Epithelial cell of esophagus (primary cell): ENCODE data around the gene IFNL2.
"Not testable (repeated sequence)": the region's sequence is repeated elsewhere in the genome, so short reads cannot be mapped to it uniquely, and the experiment has no call there.

Source experiments
- DNase-seq: peaks from one replicate; pipeline ENCODE4 v3.0.0; 2010; ENCODE audit warnings: low read depth
- H3K4me3 ChIP-seq: 2 replicates; pipeline ENCODE4 v1.5.1; 2011; ENCODE audit warnings: mild to moderate bottlenecking, low read length, control low read depth
- TF ChIP-seq, protein P1 (sequence below): IDR thresholded peaks from 2 replicates; pipeline ENCODE4 v1.5.1; 2011; ENCODE audit warnings: low read depth, mild to moderate bottlenecking, low read length, control low read depth, inconsistent platforms; ENCODE audit not compliant: insufficient read depth; ENCODE audit errors: missing control alignments

IFNL2 gene

GRCh38 chr19:39265321-39265916 is 2.8 kb upstream of the IFNL2 start:
- no peak overlapping the region for H3K4me3 ChIP-seq
- no peak for DNase-seq
- TF ChIP-seq, protein P1, sequence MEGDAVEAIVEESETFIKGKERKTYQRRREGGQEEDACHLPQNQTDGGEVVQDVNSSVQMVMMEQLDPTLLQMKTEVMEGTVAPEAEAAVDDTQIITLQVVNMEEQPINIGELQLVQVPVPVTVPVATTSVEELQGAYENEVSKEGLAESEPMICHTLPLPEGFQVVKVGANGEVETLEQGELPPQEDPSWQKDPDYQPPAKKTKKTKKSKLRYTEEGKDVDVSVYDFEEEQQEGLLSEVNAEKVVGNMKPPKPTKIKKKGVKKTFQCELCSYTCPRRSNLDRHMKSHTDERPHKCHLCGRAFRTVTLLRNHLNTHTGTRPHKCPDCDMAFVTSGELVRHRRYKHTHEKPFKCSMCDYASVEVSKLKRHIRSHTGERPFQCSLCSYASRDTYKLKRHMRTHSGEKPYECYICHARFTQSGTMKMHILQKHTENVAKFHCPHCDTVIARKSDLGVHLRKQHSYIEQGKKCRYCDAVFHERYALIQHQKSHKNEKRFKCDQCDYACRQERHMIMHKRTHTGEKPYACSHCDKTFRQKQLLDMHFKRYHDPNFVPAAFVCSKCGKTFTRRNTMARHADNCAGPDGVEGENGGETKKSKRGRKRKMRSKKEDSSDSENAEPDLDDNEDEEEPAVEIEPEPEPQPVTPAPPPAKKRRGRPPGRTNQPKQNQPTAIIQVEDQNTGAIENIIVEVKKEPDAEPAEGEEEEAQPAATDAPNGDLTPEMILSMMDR, result no peak

GRCh38 chr19:39268531-39269223 is 481 bp downstream of the IFNL2 start:
- not testable (repeated sequence) for H3K4me3 ChIP-seq, DNase-seq

DNA sequence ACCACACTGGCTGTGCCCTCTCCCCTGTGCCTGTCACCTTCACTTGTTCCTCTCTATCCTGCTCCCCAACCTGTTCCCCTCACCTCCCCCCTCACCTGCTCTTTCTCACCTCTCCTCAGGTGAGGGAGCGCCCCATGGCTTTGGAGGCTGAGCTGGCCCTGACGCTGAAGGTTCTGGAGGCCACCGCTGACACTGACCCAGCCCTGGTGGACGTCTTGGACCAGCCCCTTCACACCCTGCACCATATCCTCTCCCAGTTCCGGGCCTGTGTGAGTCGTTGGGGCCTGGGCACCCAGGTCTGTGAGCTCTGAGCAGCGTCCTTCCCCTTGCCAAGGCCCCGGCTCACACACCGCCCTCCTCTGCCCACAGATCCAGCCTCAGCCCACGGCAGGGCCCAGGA is 1.2 kb downstream of the IFNL2 start:
- H3K4me3 ChIP-seq, DNase-seq: not testable (repeated sequence)

GRCh38 chr19:39270036-39270871 is 2.1 kb downstream of the IFNL2 start:
- TF ChIP-seq, protein P1, result no peak
- H3K4me3 ChIP-seq, result no peak overlapping the region
- DNase-seq, result no peak

GRCh38 chr19:39273859-39274258 is 5.7 kb downstream of the IFNL2 start:
- not testable (repeated sequence) for H3K4me3 ChIP-seq, DNase-seq

GRCh38 chr19:39275578-39275977 is 7.4 kb downstream of the IFNL2 start:
- H3K4me3 ChIP-seq, result no peak overlapping the region
- TF ChIP-seq, protein P1, result no peak
- no peak for DNase-seq

DNA sequence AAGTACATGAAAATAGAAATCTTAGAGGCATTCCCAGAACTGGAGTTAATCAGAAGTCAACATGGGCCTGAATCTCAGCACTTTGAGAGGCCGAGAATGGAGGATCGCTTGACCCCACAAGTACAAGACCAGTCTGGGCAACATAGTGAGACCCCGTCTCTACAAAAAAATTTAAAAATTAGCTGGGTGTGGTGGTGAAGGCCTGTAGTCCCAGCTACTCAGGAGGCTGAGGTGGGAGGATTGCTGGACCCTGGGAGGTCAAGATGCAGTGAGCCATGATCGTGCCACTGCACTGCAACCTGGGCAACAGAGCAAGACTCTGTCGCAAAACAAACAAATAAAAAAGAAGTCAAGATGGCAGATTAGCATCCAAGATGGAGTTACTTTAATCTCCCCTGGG is 8.5 kb downstream of the IFNL2 start:
- no peak for DNase-seq
- H3K4me3 ChIP-seq, result no peak overlapping the region
- TF ChIP-seq, protein P1, result no peak

- peak; percentile 22 for DNase-seq
- no peak overlapping the region for H3K4me3 ChIP-seq
- TF ChIP-seq, protein P1, result no peak
These were observed 9.4 kb downstream of the IFNL2 start for GRCh38 chr19:39277598-39277997.
